ENCODE measurements around the gene CHPT1. TPM values are rescaled to one million over a fixed set of nuclear protein-coding genes. Genes with fewer than 3 reads are reported as not detected.

CHPT1 gene
- total and polyA plus RNA-seq, 9 of the 15 experiments (the other 6 are each of a cell fraction or from before 2014, with no cell fraction given): 15.3 to 210 (median 91.9) TPM

- no peak overlapping the region for H3K9ac ChIP-seq (ENCODE audit: insufficient read depth in 1 of 2, low read depth in 2 of 2, low read length in 2 of 2)
- in situ Hi-C loops (cut with MboI) (no loop called here), intact Hi-C loops (cut with micrococcal nuclease) (loop anchor here (5.0 kb wide), 1 partner anchor 1423 kb away; no protein-coding TSS in a partner anchor)
- peak overlapping the region; percentile 25 for H3K27ac ChIP-seq (ENCODE audit: extremely low read depth, low read depth, low read length)
- H3K4me3 ChIP-seq: no peak overlapping the region
- FAIRE-seq (no peak), DNase-seq (ENCODE audit: extremely low read depth in 1 of 4, low spot score in 3 of 4) (no peak), ATAC-seq (no peak)
- peaks cover 28% of the 10 kb centered on the region for H3K79me2 ChIP-seq (ENCODE audit: control insufficient read depth, insufficient read depth, low read length)
- H3K9me1 ChIP-seq (ENCODE audit: control insufficient read depth, insufficient read depth, low read length): no peaks in the 10 kb centered on the region
- no peaks in the 10 kb centered on the region for H3K27me3 ChIP-seq (ENCODE audit: control insufficient read depth in 2 of 2, insufficient read depth in 2 of 2, low read length in 2 of 2)
- H4K20me1 ChIP-seq (replicated peaks; ENCODE audit: control insufficient read depth, insufficient read depth, low read length): no peaks in the 10 kb centered on the region
- ChIA-PET CTCF (ENCODE audit: low intra/inter-chr PET ratio) (no interaction called here), POLR2A (no interaction called here)
- WGBS (ENCODE audit: insufficient coverage, low coverage, missing lambda C conversion rate): 38% methylated on average over 2 of the region's 2 CpGs
- H3K9me3 ChIP-seq (replicated peaks; ENCODE audit: control insufficient read depth, insufficient read depth, low read depth, low read length): peaks cover 7% of the 10 kb centered on the region
- H2AFZ ChIP-seq (ENCODE audit: low read depth, low read length): peak overlapping the region; percentile 79
- peaks cover 11 to 22% of the 10 kb centered on the region in 2 experiments for H3K4me1 ChIP-seq (replicated peaks in 1 of 2; ENCODE audit: control insufficient read depth in 2 of 2, insufficient read depth in 2 of 2, low read length in 2 of 2)
- H3K36me3 ChIP-seq (ENCODE audit: control insufficient read depth, insufficient read depth, low read length): peaks cover 3% of the 10 kb centered on the region; the same call in 1 of the 3 replicates
- peak overlapping the region; percentile 57 for H3K4me2 ChIP-seq (ENCODE audit: insufficient read depth, low read length)
- TF ChIP-seq CREB3 (tag; conservative IDR thresholded peaks at IDR 0.05; ENCODE audit: low read depth): 0 out of 2 replicates have a peak, but pooled peaks have one; percentile 32
- TF ChIP-seq PTBP1 (IDR thresholded peaks at IDR 0.05; ENCODE audit: low read depth, low read length): no peak
- TF ChIP-seq GABPB1 (CRISPR knock-in tag; IDR thresholded peaks at IDR 0.05): no peak
- TF ChIP-seq, protein P1, sequence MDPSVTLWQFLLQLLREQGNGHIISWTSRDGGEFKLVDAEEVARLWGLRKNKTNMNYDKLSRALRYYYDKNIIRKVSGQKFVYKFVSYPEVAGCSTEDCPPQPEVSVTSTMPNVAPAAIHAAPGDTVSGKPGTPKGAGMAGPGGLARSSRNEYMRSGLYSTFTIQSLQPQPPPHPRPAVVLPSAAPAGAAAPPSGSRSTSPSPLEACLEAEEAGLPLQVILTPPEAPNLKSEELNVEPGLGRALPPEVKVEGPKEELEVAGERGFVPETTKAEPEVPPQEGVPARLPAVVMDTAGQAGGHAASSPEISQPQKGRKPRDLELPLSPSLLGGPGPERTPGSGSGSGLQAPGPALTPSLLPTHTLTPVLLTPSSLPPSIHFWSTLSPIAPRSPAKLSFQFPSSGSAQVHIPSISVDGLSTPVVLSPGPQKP (CRISPR knock-in tag; IDR thresholded peaks at IDR 0.05): no peak
- peak; percentile 39; the same call in 1 of the 2 replicates for TF ChIP-seq TAL1 (IDR thresholded peaks at IDR 0.05)
- TF ChIP-seq ATF3 (IDR thresholded peaks at IDR 0.05): peak; percentile 42; the same call in 1 of the 2 replicates
- TF ChIP-seq ATF3 (CRISPR knock-in tag; conservative IDR thresholded peaks at IDR 0.05): no peak
- TF ChIP-seq YBX1 (IDR thresholded peaks at IDR 0.05): no peak
- peak; percentile 39; the same call in 1 of the 2 replicates for TF ChIP-seq TCF3 (CRISPR knock-in tag; IDR thresholded peaks at IDR 0.05)
- peak; percentile 53 for TF ChIP-seq CBFA2T3 (IDR thresholded peaks at IDR 0.05)
- no TSS peak for BruUV-seq (replicated peaks)
Observed at GRCh38 chr12:101694986-101695385, 2.5 kb upstream of the CHPT1 start.

All from K562 (cell line).